GM21423 (cell line): Measurements from ENCODE around the gene OXCT1.

ENCODE experiments used
- ATAC-seq: cut with Tn5 transposase; IDR thresholded peaks from one replicate; pipeline ENCODE4 v1.9.1; 2021; ENCODE audit warnings: mild to moderate bottlenecking, moderate library complexity; ENCODE audit not compliant: unreplicated experiment

Gene OXCT1

DNA sequence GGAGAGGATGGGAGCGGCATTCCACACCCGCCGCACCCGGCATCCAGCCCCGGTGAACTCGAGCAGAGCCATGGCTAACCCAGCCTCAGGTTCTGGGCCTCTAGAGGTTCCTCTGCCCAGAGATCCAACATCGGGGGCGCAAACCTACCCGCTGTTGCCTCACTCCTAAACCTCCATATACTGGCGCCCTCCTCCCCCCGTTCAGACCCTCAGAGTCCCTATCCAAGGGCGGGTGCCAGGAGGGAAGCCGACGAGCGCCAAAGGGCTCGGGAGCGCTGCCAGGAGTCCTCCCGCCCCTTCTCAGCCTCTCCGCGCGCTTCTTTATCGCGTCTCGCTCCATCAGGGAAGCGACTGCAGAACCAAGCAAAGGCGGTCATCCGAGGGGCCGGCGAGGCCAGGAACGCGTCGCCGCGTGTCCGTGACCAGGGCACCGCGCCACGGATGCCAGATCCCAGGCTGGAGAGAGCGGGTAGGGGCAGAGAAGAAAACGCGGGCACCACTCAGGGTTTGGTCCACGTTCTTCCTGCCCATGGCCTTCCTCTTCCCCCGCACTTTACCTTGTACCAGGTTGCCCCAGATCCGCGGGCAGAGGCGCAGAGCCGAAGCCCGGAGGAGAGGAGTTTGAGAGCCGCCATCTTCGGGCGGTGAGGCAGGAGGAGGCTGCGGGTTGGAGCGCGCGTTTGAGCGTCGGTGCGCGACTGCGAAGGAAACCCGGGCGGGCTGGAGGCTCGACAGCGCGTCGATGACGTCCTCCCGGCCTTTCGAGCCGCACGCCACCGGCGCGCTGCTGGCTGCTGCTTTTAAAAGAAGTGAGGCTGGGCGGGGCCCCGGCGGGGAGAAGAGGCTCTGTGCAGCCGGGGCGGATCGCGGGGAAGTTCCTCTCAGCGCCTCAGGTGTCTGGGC, at the start of gene OXCT1:
TSS of gene OXCT1 (minus strand) at position 702 of the 903 bp plus-strand sequence. CDS start at position 635, 67 bp downstream.
- peak; percentile 90 for ATAC-seq

DNA sequence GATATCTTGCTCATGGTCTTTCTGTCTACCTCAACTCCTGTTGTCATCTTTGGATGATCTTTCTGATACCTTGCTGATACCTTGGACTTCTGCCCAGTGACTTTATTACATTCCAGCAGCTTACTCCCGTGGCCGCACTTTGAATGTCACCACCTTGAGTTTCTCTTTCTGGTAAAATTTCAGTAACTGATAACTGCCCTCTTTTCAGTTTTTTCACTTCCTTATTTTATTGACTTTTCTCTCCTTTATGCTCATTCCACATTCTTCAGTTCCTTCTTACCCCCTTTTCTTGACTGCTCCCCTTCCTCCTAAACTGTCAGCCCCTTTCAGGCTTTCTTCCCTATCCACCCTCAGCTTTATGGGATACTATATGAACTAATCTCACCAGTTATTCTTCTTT, 47.9 kb upstream of the OXCT1 start:
- no peak for ATAC-seq

DNA sequence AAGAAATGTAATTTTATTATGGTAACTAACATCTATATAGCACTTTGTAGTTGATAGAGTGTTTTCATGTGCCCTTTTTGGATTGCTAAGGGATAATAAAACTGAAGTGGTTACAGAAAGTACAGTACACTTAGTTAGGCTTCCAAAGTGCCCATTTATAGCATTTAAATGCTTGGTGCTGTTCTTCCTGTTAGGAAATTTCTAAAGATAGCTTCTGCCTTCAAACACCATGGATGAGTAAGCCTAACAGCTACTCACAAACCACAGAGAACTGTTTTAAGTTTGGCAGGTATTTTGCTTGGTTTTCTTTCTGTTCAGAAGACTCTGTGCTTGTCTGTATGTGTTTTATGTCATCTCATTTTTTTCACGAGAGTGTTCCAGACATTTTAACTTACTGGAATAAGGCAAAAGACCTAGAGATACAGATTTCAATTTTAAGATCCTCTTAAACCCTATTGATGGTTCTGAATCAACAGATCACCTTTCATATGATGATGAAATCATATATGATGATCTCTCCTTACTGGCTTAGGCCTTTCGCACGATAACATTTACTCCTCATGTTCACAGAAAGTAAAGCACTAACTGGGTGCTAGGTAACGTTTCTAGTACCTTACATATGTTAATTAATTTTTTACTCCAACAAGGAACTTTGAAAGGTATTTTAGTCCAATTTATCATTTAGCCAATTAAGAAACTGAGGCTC, 38.3 kb upstream of the OXCT1 start:
- ATAC-seq = no peak

DNA sequence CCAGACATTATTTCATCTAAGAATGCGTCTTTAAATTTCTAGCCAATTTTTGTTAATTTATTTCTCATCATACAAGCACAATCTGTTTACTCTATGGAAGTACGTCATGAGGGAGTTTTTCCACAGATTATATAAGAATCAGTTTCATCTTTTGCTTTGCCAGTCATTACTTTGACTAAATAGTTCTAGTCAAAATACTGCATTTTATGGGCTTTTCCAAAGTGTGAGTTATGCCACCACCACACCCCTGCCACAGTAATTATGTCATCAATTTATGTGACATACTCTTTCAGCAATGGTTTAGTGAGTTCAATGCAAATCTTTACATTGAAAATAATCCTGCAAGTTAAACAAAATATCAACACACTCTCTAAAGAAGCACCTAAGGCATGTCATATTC, 35.9 kb upstream of the OXCT1 start:
- ATAC-seq = no peak

DNA sequence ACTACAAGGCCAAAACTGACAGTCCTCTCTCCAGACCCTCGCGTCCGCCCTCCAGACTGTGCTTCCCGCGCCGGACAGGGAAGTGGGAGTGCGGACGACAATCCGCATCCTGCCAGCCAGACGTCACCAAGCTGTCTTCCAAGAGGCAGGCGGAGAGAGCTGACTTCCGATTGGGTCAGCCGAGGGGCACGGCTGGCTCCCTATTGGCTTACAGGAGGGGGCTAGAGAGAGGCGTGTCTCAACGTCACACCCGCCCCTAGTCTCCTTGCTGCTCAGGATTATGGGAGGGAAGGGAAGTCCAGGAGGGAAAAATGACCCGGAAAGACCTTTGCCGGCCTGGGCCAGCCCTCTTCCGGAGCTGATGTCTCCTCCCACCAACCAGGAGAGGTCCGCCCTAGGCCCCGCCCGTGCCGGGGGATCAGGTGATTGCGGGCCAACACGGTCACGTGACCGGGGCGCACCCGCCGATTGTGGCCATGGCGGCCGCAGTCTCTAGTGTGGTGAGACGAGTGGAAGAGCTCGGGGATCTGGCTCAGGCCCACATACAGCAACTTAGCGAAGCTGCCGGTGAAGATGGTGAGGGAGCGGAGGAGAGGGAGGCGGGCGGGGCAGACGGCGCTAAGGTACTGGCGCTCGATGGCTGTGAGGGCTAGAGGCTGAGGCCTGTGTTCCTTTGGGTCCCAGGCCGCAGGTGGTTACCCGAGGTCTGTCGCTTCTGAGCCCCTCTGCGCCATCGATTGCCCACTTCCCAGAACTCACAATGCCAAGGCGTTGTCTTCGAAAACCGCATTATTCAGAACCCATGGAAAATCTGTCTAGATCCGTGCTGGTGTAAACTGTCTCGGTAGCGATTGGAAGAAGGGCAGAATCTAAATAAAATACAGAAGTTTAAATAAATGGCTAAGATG, 33.9 kb upstream of the OXCT1 start, which contains the start of gene RIMOC1:
TSS of gene RIMOC1 (plus strand) at position 453 of the 908 bp plus-strand sequence. CDS start at position 477, 24 bp downstream.
- ATAC-seq = peak; percentile 98

DNA sequence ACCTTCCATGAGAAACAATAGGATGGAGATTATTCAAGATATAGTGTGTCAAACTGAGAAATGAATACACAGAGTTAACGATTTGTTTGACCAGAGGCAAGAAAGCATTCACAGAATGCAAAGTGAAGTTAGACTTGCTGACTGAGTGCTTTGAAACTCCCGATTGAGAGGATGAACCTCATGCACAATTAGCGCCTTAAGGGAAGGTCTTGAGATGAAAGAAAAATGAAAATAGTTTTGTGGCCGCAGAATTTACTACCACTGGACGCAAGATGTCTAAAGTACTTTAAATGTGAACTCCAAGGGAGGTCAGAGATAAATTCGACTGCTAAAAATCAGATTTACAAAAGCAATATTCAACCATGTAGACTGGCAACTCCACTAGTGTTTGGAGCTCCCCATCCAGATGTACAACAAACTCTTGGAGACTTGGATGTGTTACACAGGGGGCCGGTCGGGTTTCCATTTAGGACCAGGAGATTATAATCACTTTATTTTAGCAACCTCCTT, 33.2 kb upstream of the OXCT1 start:
- ATAC-seq = no peak

DNA sequence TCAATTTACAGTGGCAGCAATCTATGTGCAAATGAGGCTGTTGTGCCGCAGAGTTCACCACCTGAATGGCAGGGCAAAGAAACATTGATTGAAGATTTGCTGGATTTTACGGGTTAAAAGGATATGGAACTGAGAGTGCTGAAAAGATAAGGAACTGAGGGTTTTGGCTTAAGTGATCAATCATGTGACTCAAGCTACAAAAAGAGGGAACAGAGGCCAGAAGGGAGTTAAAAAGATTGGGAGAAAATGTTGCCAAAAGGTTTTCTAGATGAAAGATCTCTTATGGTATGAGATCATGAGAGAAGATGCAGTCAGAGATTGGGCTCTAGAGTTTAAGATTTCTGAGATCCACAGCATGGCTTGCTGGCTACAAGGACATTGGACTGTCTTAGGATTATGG, 26.0 kb upstream of the OXCT1 start:
- no peak for ATAC-seq

DNA sequence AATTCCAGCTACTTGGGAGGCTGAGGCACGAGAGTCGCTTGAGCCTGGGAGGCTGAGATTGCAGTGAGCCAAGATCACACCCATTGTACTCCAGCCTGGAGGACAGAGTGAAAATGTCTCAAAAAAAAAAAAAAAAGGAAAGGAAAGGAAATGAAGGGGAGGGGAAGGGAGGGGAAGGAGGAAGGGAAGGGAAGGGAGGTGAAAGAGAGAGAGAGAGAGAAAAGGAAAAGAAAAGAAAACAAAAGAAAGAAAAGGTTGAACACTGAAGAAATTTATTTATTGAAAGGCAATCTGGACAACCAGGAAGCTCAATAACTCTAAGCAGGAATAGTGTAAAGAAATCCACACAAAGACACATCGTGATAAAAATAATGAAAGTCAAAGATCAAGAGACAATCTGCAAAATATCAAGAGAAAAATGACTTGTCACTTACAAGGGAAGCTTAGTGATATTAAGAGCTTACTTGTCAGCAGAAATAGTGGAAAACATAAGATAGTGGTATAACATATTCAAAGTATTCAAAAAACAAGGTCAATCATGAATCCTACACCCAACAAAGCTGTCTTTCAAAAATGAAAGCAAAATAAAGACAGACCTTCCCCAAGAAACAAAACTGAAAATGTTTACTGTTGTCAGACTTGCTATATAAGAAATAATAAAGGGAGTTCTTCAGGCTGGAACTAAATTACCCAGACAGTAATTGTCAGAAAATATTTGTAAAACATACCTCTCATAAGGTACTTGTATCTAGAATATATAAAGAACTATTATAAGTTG, 23.0 kb upstream of the OXCT1 start:
- peak; percentile 50 for ATAC-seq

DNA sequence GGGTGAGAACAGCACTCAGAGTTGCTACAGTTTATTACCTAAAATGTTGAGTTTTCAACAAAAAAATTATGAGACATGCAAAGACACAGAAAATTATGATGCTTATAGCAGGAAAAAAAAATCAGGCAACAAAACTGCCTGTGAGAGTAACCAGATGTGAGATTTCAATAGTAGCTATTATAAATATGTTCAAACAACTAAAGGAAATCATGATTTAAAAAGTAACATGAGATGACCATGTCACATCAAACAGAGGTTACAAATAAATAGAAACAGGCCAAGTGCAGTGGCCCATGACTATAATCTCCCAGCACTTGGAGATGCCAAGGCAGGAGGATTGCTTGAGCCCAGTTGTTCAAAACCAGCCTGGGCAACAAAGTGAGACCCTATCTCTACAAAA, 21.8 kb upstream of the OXCT1 start:
- ATAC-seq = no peak

DNA sequence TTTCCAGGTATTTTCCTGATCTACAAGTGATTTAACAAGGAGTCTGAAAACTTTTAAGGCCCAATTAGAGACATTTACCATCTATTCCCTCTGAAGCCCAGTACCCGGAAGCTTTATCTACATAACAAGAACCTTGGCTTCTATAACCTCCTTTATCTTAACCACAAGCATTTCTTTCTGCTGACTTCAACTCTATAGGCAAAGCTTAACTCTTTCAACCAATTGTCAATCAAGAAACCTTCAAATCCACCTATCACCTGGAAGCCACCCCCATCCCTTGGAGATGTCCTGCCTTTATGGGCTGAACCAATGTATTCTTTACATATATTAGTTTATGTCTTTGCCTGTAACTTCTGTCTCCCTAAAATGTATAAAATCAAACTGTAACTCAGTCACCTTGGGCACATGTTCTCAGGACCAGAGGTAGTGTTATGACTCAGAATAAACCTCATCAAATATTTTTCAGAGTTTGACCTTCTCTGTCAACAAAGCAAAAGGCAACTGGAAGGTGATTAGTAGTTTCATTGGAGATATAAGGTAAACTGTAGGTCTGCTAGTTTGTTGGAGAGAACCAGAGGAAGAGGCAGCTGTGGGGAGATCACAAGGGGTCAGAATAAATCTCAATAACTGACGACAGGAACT, 21.0 kb upstream of the OXCT1 start:
- ATAC-seq = peak; percentile 50

DNA sequence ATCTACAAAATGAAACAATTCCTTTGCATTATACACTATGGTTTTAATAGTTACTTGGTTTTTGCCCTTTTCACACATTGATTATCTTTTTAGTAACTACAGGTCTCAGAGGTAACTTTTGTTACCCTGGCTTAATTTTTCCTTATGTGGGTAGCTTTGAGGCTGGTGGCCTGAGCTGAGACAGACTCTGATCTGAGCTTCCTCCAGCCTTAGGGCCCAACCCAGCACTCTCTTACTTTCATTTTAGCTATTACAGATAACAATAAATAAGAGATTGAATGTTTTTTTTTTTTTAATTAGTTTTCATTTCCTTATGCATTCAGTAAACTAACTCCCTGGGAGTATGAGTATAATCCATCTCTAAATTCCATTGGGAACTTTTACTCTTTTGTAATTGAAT, 15.1 kb upstream of the OXCT1 start:
- no peak for ATAC-seq

DNA sequence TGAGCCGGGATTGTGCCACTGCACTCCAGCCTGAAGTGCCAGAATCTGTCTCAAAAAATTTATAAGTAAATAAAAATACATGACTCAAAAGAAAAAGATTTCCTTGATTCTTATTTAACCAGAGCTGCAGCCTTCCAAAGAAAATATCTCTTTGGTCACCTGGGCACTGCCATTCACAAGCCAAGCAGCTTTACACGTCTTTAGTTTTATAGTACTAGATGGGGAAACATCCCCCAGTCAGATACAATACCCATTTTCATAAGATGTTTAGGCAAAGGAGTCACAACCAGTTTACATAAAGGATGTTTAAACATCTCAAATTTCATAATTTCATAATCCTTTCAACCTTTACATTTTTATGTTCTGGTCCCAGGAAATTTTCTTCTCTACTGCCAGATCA, 13.7 kb upstream of the OXCT1 start:
- no peak for ATAC-seq

DNA sequence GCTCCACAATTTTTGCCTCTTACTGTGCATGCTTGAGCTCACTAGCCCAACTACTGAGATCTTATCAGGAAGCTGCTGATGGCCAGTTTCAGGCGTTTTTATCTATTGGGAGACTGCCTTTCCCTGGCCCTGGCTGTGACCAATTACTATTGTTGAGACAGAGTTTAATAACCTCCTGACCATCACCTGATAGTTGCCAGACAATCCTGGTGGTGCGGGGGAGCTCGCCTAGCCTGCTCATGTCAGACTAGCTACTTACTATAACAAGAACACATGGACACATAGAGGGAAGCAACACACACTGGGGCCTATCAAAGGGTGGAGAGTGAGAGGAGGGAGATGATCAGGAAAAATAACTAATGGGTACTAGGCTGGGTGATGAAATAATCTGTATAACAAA, 13.0 kb upstream of the OXCT1 start:
- no peak for ATAC-seq

DNA sequence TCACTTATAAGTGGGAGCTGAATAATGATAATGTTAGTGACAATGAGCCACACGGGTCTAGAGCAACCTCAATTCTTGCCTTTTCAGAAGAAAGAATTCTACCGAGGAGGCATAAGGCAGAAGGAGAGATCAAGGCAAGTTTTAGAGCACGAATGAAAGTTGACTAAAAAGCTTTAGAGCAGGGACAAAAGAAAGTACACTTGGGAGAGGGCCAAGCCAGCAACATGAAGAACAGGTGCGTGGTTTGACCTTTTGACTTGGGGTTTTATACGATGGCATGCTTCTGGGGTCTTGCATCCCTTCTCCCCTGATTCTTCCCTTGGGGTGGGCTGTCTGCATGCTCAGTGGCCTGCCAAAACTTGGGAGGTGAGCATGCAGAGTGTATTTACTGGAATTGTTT, 12.5 kb upstream of the OXCT1 start:
- no peak for ATAC-seq

DNA sequence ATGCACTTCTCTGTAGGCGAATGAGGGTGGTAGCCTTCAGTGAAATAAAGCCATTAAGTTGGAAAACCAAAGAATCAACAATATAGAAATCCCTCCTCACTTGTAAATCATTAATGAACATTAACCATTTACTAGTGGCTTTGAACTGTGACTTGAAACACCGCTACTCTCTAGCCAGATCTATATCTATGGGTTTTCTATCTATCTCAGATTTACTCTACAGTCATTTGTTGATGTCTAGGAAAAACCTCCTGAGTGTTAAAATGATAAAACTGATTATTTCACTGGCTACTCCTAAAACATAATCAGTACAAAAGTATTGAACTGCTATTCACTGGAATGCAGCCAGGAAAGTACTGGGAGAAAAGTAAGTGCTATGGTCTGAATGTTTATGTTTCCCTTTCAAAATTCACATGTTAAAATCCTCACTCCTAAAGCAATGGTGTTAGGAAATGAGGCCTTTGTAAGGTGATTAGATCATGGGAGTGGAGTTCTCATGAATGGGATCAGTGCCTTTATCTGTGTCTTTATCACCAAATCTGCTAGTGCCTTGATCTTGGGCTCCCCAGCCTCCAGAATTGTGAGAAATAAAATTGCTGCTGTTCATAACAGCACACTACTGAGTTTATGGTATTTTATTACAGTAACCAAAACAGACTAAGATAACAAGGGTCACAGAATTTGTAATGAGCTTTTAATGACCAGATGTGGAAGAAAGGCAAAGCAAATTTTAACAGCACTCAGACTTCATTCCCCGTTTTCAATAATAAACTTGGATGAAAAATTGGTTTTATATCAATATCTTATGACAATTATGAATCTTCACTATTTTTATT, 8.6 kb upstream of the OXCT1 start:
- ATAC-seq = peak; percentile 72

DNA sequence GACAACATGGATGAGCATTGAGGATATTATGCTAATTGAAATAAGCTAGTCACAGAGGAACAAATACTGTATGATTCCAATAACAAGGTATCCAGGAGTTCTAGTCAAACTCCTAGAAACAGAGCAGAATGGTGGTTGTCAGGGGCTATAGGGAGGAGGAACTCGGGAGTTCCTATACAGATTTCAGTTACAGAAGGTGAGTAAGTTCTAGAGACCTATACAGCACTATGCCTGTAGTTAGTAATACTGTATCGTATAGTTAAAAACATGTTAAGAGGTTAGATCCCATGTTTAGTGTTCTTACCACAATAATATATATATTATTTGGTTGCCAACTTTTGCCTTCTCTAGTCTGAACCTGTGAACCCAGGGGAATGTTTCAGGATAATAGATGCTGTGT, 7.9 kb upstream of the OXCT1 start:
- peak; percentile 36 for ATAC-seq

DNA sequence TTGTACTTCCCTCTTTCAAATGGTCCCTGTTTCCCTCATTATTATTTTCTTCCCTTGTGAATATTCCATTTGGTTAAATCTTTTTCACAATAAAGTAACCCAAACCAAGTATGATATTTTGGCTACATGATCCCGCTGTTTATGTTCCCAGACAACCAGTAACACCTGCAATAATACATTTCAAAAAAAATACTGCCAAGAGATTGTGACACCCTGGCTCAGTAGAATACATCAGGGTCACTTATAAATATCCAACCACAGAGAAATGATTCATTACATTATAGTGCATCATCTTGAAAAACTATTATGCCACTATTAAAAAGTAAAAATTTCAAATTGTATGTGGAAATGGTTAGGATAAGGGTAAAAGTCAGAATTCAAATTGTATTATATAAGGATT, 7.2 kb upstream of the OXCT1 start:
- ATAC-seq = no peak

DNA sequence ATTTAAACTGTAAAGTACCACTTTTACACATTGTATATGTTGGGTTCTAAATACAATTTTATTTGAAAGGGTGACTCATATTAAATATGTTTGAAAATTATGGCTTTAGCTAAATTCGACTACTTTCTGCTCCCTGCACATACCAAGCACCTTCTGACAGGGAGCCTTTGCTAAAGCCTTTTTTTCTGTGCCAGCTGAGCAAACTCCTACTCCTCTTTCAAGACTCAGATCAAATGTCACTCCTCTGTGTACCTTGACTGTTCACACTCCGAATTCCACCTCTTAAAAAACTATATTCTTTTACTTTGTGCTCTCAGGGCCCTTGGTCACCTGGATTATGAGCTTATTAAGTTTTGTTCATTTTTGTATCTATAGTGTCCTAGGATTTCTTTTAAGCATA, 6.5 kb upstream of the OXCT1 start:
- ATAC-seq = no peak

DNA sequence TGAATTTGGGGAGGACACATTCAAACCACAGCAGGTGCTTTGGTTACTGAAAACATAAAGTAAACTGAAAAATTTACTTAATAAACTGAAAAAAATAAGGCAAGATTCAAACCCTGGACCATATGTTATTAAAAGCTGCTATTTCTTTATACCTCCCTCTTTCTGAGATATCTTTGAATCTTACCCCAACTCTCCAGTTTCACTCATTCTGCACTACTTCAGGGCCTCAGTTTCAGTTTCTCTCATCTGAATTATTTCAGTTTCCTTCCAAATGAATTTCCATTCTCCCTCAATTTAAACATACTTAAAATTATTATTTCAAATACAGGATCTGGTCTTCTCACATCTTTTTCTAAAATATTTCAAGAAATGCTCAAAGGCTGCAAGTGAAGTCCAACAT, 4.9 kb upstream of the OXCT1 start:
- no peak for ATAC-seq
